ENCODE measurements around the gene C16orf96. TPM values are rescaled to one million over a fixed set of nuclear protein-coding genes. Genes with fewer than 3 reads are reported as not detected.

C16orf96 gene
- total RNA-seq, 1 donor from 2014 or later = 0.54 TPM

DNA sequence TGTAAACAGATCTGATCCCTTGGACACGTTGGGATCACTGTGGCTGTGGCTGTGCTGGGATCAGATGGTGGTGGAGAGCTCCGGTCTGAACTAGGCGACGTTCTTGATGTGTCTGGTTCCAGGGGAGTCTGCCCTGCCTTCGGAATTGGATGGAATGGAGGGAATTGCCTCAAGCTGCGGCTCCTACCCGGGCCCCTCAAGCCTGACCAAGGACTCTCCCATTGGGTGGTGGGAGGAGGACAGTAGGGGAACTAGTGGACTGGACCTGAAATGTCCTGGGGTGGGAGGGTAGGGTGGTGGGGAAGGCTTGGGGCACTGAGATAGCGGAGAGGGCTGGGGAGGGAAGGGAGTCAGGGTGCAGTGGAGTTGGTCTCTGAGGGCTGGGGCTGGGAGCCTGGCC, 61.7 kb downstream of the C16orf96 start:
- TF ChIP-seq, protein P1, sequence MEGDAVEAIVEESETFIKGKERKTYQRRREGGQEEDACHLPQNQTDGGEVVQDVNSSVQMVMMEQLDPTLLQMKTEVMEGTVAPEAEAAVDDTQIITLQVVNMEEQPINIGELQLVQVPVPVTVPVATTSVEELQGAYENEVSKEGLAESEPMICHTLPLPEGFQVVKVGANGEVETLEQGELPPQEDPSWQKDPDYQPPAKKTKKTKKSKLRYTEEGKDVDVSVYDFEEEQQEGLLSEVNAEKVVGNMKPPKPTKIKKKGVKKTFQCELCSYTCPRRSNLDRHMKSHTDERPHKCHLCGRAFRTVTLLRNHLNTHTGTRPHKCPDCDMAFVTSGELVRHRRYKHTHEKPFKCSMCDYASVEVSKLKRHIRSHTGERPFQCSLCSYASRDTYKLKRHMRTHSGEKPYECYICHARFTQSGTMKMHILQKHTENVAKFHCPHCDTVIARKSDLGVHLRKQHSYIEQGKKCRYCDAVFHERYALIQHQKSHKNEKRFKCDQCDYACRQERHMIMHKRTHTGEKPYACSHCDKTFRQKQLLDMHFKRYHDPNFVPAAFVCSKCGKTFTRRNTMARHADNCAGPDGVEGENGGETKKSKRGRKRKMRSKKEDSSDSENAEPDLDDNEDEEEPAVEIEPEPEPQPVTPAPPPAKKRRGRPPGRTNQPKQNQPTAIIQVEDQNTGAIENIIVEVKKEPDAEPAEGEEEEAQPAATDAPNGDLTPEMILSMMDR (IDR thresholded peaks at IDR 0.05; ENCODE audit: unreplicated experiment) = no peak
- peaks cover 7% of the 10 kb centered on the region for H3K27me3 Mint-ChIP-seq (ENCODE audit: unreplicated experiment)
- no peaks in the 10 kb centered on the region for H3K36me3 Mint-ChIP-seq (ENCODE audit: low read depth, unreplicated experiment)
- no peak overlapping the region for H3K4me3 Mint-ChIP-seq (ENCODE audit: unreplicated experiment)
- no peak for DNase-seq (ENCODE audit: low spot score)
- H3K27ac Mint-ChIP-seq (ENCODE audit: unreplicated experiment) = peak overlapping the region; percentile 99
- no peaks in the 10 kb centered on the region for H3K9me3 Mint-ChIP-seq (ENCODE audit: unreplicated experiment)
- peaks cover 9% of the 10 kb centered on the region for H3K4me1 Mint-ChIP-seq (ENCODE audit: unreplicated experiment)

DNA sequence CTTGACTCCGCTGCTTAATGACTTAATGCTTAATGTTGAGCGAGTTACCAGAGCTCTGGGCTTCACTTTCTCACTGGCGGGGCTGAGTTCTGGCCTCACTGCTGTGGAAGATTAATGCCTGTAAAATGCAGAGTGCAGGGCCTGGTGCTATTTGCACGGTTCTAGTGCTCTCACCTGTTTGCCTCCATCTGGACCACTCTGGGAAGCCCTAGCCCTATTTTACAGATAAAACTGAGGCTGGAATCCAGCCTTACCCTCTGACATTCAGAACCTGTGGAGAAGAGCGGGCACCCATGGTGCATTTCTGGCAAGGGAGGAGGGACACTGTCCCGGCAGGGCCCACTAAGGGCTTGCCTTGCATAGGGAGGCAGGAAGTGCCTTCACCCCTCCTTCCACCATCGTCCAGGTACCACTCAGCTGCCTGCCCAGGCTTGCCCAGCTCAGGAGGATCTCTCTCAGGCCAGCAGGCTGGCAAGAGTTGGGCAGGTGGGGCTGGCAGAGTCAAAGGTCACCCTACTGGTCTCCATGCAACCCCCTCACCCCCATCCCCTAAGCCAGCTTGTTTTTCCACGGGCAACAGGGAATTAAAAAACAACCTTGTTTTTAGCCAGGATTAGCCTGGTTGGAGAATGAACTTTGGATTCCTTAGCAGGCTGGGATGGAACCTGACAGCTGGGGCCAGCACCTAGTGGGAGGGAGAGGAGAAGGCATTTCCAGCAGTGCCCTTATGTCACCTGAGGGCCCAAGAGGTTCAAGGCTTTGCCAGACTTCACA, 62.7 kb downstream of the C16orf96 start:
- Mint-ChIP-seq H3K27me3 (ENCODE audit: unreplicated experiment) (peaks cover 12% of the 10 kb centered on the region), H3K4me3 (ENCODE audit: unreplicated experiment) (no peak overlapping the region), H3K27ac (ENCODE audit: unreplicated experiment) (no peak overlapping the region), H3K4me1 (ENCODE audit: unreplicated experiment) (peaks cover 9% of the 10 kb centered on the region), H3K9me3 (ENCODE audit: unreplicated experiment) (no peaks in the 10 kb centered on the region), H3K36me3 (ENCODE audit: low read depth, unreplicated experiment) (no peaks in the 10 kb centered on the region)
- TF ChIP-seq, protein P1 (IDR thresholded peaks at IDR 0.05; ENCODE audit: unreplicated experiment) = no peak
- no peak for DNase-seq (ENCODE audit: low spot score)

DNA sequence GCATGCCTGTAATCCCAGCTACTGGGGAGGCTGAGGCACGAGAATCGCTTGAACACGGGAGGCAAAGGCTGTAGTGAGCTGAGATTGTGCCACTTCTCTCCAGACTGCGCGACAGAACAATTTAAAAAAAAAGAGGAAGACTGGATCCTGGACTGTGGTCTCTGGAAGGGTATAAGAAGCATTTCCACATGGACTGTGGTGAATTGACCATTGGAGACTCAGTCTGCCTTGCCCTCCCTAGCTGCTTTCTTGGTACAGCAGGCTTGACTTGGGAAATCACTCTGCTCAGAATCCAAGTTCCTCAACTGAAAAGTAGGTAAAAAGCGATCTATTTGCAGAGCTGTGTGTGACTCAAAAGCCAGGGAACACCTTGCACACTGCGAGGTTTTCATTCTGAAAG, 67.5 kb downstream of the C16orf96 start:
- peaks cover 8% of the 10 kb centered on the region for H3K27me3 Mint-ChIP-seq (ENCODE audit: unreplicated experiment)
- no peaks in the 10 kb centered on the region for H3K36me3 Mint-ChIP-seq (ENCODE audit: low read depth, unreplicated experiment)
- no peaks in the 10 kb centered on the region for H3K9me3 Mint-ChIP-seq (ENCODE audit: unreplicated experiment)
- H3K4me3 Mint-ChIP-seq (ENCODE audit: unreplicated experiment) = peak overlapping the region; percentile 94
- peaks cover 18% of the 10 kb centered on the region for H3K4me1 Mint-ChIP-seq (ENCODE audit: unreplicated experiment)
- H3K27ac Mint-ChIP-seq (ENCODE audit: unreplicated experiment) = no peak overlapping the region
- TF ChIP-seq, protein P1 (IDR thresholded peaks at IDR 0.05; ENCODE audit: unreplicated experiment) = no peak
- no peak for DNase-seq (ENCODE audit: low spot score)

DNA sequence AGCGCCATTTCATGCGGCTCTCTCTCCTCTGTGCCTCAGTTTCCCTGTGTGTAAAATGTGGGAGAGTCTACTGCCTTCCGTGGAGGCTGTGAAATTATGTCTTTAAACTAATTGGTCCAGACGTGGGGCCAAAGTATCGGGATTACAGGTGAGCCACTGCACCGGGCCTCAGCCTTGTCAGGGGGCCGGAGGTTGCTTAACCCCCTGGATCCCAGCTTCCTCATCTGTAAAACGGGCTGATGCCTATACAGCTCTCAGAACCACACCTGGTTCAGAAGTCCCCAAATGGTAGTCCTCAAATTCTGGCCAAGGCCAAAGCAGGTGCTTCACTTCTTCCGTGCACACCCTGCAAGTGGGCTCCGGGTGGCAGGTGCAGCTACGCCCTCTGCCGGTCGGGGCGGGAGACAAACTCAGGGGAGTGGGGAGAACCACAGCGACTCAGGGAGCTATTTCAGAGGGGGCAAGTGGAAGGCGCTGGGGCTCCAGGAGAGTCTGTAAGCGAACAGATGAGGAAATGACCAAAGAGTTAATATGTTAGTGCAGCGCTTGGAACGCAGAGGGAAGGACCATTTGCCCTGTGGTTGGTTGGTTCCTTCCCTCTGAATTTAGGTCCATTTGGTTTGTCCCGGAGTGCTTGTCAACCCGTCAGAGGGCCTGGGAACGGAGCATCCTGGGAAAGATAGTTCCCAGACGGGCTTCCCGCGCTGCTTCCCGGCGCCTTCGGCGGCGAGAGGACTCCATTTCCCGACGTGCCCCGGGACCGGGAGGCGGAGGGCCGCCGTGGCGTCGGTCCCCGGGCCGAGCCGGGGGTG, 68.1 kb downstream of the C16orf96 start, which contains the start of gene MGRN1:
Gene MGRN1, plus strand, starts transcription at position 812 of the 812 bp plus-strand sequence. CDS start 135 bp downstream, outside the sequence.
- H3K36me3 Mint-ChIP-seq (ENCODE audit: low read depth, unreplicated experiment) = peaks cover 4% of the 10 kb centered on the region
- H3K27ac Mint-ChIP-seq (ENCODE audit: unreplicated experiment) = peak within 1 kb of the TSS; percentile 99
- H3K9me3 Mint-ChIP-seq (ENCODE audit: unreplicated experiment) = no peaks in the 10 kb centered on the region

More for the DNA sequence above, 68.1 kb downstream of the C16orf96 start, which contains the start of gene MGRN1:
- Mint-ChIP-seq H3K4me3 (ENCODE audit: unreplicated experiment) (peak within 1 kb of the TSS; percentile 99), H3K27me3 (ENCODE audit: unreplicated experiment) (peaks cover 8% of the 10 kb centered on the region), H3K4me1 (ENCODE audit: unreplicated experiment) (peaks cover 18% of the 10 kb centered on the region)
- TF ChIP-seq, protein P1 (IDR thresholded peaks at IDR 0.05; ENCODE audit: unreplicated experiment) = peak; percentile 92
- DNase-seq (ENCODE audit: low spot score) = peak; percentile 91

Data from endothelial cell (in vitro differentiated cells).